Urinary bladder (tissue), 4 donors: ENCODE results near the gene DES. TPM values are rescaled to one million over a fixed set of nuclear protein-coding genes. Genes with fewer than 3 reads are reported as not detected.

Experiments
- DNase-seq: peaks from one replicate; pipeline ENCODE4 v3.0.0-alpha.2; 2015; ENCODE audit errors: extremely low spot score
- H3K27ac ChIP-seq: one replicate; pipeline ENCODE4 v1.5.1; 2013; ENCODE audit warnings: low read depth, mild to moderate bottlenecking, moderate library complexity
- H3K36me3 ChIP-seq: one replicate; pipeline ENCODE4 v1.6.1; 2013; ENCODE audit warnings: mild to moderate bottlenecking, moderate library complexity; ENCODE audit not compliant: insufficient read depth
- H3K4me1 ChIP-seq: one replicate; pipeline ENCODE4 v1.6.1; 2013; ENCODE audit warnings: mild to moderate bottlenecking, moderate library complexity; ENCODE audit not compliant: insufficient read depth
- H3K4me3 ChIP-seq: one replicate; pipeline ENCODE4 v1.5.1; 2013; ENCODE audit warnings: low read depth, low read length
- whole genome bisulfite sequencing: extraction: QIAGEN DNeasy Blood & Tissue Kit; methylation state at CpG from one replicate; pipeline ENCODE4 v1.1.7; 2013; 5-methylcytosine and 5-hydroxymethylcytosine counted together
- polyA plus RNA-seq: library from polyadenylated mRNA; stranded (reverse); fragments of 200-250 nt; gene quantifications from one replicate; pipeline ENCODE4 v1.2.3, GENCODE V29; 2013
- total RNA-seq: library from RNA; depleted of rRNA; stranded (reverse); fragments of >200 nt; gene quantifications from one replicate; pipeline ENCODE4 v1.2.3, GENCODE V29; 2014
- donor health status: healthy with polysubstance abuse.
- donor health status: healthy.

DES gene
- total and polyA plus RNA-seq, 2 donors = 1,909 to 8,236 TPM

DNA sequence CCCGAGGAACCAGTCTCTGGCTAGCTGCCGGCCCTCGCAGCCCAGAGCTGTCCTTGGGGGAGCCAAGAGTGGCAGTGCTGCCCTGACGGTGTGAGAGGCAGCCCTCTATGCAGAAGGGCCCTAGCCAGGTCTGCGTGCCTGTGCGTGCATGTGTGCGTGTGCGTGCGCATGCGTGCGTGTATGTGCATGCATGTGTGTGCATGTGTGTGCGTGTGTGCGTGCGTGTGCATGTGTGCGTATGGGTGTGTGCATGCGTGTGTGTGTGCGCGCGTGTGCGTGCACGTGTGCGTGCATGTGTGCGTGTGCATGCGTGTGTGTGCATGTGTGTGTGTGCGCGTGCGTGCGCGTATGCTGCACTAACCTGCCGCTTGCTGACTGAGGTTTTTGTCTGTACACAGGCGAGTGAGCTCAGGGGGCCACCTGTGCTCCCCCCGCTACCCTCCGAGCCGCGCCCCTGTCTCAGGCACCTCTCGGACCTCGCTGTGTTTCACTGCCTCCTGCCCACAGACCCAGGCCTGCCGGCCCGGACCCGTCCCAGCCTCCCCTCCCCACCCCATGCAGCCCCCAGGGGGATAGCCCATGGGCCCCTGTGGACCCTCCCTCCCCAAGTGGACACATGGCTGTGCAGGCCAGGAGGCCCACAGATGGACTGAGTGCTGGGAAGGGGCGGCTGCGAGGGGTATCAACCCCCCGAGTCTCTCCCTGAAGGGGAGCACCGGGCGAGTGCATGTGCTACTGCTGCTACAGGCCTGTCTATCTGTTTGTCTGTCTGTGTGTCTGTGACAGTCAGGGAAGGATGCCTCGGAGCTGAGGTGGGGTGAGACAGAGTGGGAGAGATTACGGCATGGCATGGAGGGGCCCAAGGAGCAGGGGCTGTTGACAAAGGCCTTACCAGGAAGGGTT is 47.7 kb downstream of the DES start:
- Histone ChIP-seq H3K27ac (no peak overlapping the region), H3K4me3 (no peak overlapping the region), H3K36me3 (no peaks in the 10 kb centered on the region), H3K4me1 (no peaks in the 10 kb centered on the region)
- DNase-seq = no peak
- 88% methylated on average over 47 of the region's 47 CpGs for WGBS

DNA sequence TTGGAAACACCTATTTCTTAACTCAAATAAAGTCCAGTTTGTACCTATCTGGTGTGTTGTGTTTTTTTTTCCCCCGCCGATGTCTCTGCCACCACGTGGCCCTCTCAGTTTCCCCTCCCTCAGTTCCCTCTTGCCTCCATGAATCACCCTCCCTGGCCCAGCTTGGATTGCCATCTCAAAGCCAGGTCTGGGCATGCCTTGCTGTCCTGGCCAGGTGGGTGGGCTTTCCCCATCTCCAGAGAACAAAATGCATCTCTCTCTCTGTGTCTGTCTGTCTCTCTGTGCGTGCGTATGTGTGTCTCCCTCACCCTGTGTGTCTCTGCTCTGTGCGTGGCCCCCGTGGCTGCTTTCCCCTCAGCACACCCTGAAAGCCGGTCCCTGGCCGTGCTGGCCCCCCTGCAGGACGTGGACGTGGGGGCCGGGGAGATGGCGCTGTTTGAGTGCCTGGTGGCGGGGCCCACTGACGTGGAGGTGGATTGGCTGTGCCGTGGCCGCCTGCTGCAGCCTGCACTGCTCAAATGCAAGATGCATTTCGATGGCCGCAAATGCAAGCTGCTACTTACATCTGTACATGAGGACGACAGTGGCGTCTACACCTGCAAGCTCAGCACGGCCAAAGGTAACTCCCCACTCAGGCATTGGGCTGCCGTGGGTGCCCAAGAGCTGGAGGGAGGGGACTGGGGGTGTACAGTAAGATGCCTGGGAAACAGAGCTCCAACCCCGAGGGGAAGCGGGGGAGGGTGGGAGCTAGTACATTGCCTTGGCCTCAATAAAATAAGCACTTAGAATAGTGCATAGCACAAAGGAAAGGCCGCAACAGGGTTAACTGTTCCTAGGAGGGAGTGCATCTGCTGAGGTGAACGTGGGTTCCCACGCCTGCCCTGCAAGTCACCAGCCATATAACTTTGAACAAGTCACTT is 48.9 kb downstream of the DES start:
- H3K36me3 ChIP-seq = no peaks in the 10 kb centered on the region
- no peak overlapping the region for H3K27ac ChIP-seq
- no peaks in the 10 kb centered on the region for H3K4me1 ChIP-seq
- no peak overlapping the region for H3K4me3 ChIP-seq
- DNase-seq = no peak
- WGBS = 62% methylated on average over 28 of the region's 28 CpGs

DNA sequence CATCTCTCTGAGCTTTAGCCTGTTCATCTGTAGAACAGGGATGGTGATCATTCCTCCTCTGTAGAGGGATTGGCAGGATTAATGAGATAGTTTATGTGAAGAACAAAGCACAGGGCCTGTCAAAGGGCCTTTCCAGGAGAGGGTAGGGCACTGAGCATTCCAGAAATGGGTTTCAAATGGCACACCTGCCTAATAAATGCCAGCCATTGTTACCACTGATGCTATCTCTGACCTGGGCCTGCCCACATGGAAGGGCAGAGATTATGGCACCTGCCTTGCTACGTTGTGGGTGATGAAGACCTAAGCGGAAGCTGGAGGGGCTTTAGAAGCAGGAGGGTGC is 49.5 kb downstream of the DES start:
- WGBS = 79% methylated on average over 2 of the region's 2 CpGs
- no peak overlapping the region for H3K4me3 ChIP-seq
- no peaks in the 10 kb centered on the region for H3K4me1 ChIP-seq
- H3K36me3 ChIP-seq = no peaks in the 10 kb centered on the region
- no peak for DNase-seq
- H3K27ac ChIP-seq = no peak overlapping the region

DNA sequence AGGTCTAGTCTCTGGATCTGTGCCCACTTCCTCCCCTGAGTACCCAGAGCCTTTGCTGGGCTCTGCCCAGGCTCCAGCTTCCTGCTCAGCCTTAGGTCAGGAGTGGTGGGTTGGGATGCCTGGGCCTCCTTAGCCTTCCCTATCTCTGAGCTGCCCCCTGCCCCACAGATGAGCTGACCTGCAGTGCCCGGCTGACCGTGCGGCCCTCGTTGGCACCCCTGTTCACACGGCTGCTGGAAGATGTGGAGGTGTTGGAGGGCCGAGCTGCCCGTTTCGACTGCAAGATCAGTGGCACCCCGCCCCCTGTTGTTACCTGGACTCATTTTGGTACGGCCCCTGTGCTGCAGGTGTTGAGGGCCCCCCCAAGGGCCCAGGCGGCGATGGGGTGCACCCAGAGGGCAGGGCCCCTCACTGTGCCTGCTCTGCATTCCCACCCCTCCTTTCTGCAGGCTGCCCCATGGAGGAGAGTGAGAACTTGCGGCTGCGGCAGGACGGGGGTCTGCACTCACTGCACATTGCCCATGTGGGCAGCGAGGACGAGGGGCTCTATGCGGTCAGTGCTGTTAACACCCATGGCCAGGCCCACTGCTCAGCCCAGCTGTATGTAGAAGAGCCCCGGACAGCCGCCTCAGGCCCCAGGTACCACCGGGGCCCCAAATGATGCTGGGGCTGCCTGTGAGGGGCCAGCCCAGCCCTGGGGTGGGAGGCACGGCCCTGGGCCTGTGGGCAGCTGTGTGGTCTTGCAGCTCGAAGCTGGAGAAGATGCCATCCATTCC is 50.4 kb downstream of the DES start:
- Histone ChIP-seq H3K27ac (no peak overlapping the region), H3K36me3 (no peaks in the 10 kb centered on the region), H3K4me3 (no peak overlapping the region), H3K4me1 (no peaks in the 10 kb centered on the region)
- 86% methylated on average over 23 of the region's 23 CpGs for WGBS
- no peak for DNase-seq

DNA sequence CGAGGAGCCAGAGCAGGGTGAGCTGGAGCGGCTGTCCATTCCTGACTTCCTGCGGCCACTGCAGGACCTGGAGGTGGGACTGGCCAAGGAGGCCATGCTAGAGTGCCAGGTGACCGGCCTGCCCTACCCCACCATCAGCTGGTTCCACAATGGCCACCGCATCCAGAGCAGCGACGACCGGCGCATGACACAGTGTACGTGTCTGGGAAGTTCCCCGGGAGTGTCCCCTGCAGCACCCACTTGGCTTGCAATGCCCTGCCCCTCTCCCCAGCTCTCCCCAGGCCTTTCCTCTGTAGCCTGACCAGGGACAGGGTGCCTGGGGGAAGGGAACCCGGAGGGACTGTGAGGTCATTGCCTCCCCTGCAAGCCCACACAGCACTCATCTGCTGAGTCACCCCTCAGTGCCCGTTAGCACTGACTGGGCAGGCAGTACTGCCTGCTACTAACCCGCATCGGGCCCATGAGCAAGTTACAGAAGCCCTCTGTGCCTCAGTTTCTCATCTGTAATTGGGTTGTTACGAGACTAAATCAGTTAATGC is 51.1 kb downstream of the DES start:
- Histone ChIP-seq H3K27ac (no peak overlapping the region), H3K4me3 (no peak overlapping the region), H3K36me3 (no peaks in the 10 kb centered on the region), H3K4me1 (no peaks in the 10 kb centered on the region)
- no peak for DNase-seq
- WGBS = 78% methylated on average over 16 of the region's 16 CpGs

GRCh38 chr2:219470429-219470828 is 52.3 kb downstream of the DES start:
- DNase-seq = no peak
- no peaks in the 10 kb centered on the region for H3K4me1 ChIP-seq
- no peak overlapping the region for H3K4me3 ChIP-seq
- WGBS = 61% methylated on average over 4 of the region's 4 CpGs
- H3K36me3 ChIP-seq = no peaks in the 10 kb centered on the region
- no peak overlapping the region for H3K27ac ChIP-seq

DNA sequence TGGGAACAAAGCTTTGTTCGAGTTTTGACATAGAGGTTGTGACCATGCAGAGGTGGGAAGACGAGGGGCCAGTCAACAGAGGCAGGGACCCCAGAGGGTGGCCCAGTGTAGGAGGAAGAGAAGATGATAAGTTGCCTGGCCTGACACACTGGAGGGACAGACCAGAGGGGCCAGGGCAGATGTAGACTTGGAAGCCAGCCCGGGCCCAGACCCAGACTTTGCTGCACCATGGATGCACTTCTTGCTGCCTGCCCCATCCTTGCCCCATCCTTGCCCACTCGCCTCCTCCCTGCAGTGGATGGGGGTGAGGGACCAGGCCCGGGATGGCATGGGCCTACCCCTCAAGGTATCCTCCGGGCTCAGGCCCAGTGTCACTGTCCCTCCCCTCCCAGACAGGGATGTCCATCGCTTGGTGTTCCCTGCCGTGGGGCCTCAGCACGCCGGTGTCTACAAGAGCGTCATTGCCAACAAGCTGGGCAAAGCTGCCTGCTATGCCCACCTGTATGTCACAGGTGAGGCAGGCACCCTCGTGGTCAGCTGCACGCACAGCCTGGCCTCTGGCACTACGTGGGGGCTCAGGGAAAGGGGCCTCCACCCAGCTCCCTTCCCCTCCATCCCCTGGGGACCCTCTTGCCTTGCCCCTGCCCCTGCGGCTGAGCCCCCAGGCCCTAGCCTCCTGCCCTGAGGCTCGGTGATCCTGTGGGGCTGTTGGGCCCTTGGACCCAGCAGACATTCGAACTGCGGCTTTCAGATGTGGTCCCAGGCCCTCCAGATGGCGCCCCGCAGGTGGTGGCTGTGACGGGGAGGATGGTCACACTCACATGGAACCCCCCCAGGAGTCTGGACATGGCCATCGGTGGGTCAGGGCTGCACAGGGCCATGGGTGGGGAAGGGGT is 53.5 kb downstream of the DES start:
- no peaks in the 10 kb centered on the region for H3K4me1 ChIP-seq
- WGBS = 81% methylated on average over 22 of the region's 22 CpGs
- H3K27ac ChIP-seq = no peak overlapping the region

GRCh38 chr2:219472629-219473187 is 54.5 kb downstream of the DES start:
- 69% methylated on average over 12 of the region's 12 CpGs for WGBS
- no peaks in the 10 kb centered on the region for H3K4me1 ChIP-seq
- no peak overlapping the region for H3K4me3 ChIP-seq
- H3K36me3 ChIP-seq = no peaks in the 10 kb centered on the region
- no peak for DNase-seq
- H3K27ac ChIP-seq = no peak overlapping the region

More for the DNA sequence above, 53.5 kb downstream of the DES start:
- no peak for DNase-seq
- H3K4me3 ChIP-seq = no peak overlapping the region
- no peaks in the 10 kb centered on the region for H3K36me3 ChIP-seq

GRCh38 chr2:219473511-219473910 is 55.3 kb downstream of the DES start:
- Histone ChIP-seq H3K36me3 (no peaks in the 10 kb centered on the region), H3K4me3 (no peak overlapping the region), H3K27ac (no peak overlapping the region), H3K4me1 (no peaks in the 10 kb centered on the region)
- WGBS = 80% methylated on average over 18 of the region's 18 CpGs
- DNase-seq = no peak

GRCh38 chr2:219474285-219475060 is 56.3 kb downstream of the DES start:
- Histone ChIP-seq H3K36me3 (no peaks in the 10 kb centered on the region), H3K27ac (no peak overlapping the region)

GRCh38 chr2:219475278-219475677 is 57.1 kb downstream of the DES start:
- no peak overlapping the region for H3K4me3 ChIP-seq
- WGBS = 67% methylated on average over 6 of the region's 6 CpGs
- no peak overlapping the region for H3K27ac ChIP-seq
- no peak for DNase-seq
- no peaks in the 10 kb centered on the region for H3K4me1 ChIP-seq
- H3K36me3 ChIP-seq = no peaks in the 10 kb centered on the region

More at GRCh38 chr2:219474285-219475060, 56.3 kb downstream of the DES start:
- Histone ChIP-seq H3K4me3 (no peak overlapping the region), H3K4me1 (no peaks in the 10 kb centered on the region)
- DNase-seq = no peak
- WGBS = 79% methylated on average over 11 of the region's 11 CpGs
